ENCODE data around the gene GSE1.

Gene GSE1

GRCh38 chr16:85664580-85665372 is 51.7 kb downstream of the GSE1 start:
- no peak for TF ChIP-seq CTCF (IDR thresholded peaks at IDR 0.05; ENCODE audit: low read depth, low read length)
- H3K4me3 ChIP-seq (ENCODE audit: low read depth, low read length): no peak overlapping the region
- no peak for DNase-seq (ENCODE audit: low read depth, low spot score)
- in situ Hi-C loops (cut with HindIII; ENCODE audit: low sequenced_read_pairs): no loop called here

- no peak for DNase-seq (ENCODE audit: low read depth, low spot score)
- TF ChIP-seq CTCF (IDR thresholded peaks at IDR 0.05; ENCODE audit: low read depth, low read length): no peak
- in situ Hi-C loops (cut with HindIII; ENCODE audit: low sequenced_read_pairs): no loop called here
- H3K4me3 ChIP-seq (ENCODE audit: low read depth, low read length): no peak overlapping the region
Observed at GRCh38 chr16:85665373-85665740, 52.2 kb downstream of the GSE1 start.

GRCh38 chr16:85665929-85666328 is 52.8 kb downstream of the GSE1 start:
- H3K4me3 ChIP-seq (ENCODE audit: low read depth, low read length): no peak overlapping the region
- in situ Hi-C loops (cut with HindIII; ENCODE audit: low sequenced_read_pairs): no loop called here
- no peak for DNase-seq (ENCODE audit: low read depth, low spot score)
- no peak for TF ChIP-seq CTCF (IDR thresholded peaks at IDR 0.05; ENCODE audit: low read depth, low read length)

GRCh38 chr16:85667261-85667660 is 54.1 kb downstream of the GSE1 start:
- TF ChIP-seq CTCF (IDR thresholded peaks at IDR 0.05; ENCODE audit: low read depth, low read length): no peak
- no peak overlapping the region for H3K4me3 ChIP-seq (ENCODE audit: low read depth, low read length)
- no peak for DNase-seq (ENCODE audit: low read depth, low spot score)
- in situ Hi-C loops (cut with HindIII; ENCODE audit: low sequenced_read_pairs): no loop called here

GRCh38 chr16:85667841-85668413 is 54.8 kb downstream of the GSE1 start:
- in situ Hi-C loops (cut with HindIII; ENCODE audit: low sequenced_read_pairs): no loop called here
- no peak for TF ChIP-seq CTCF (IDR thresholded peaks at IDR 0.05; ENCODE audit: low read depth, low read length)
- no peak overlapping the region for H3K4me3 ChIP-seq (ENCODE audit: low read depth, low read length)
- no peak for DNase-seq (ENCODE audit: low read depth, low spot score)

- in situ Hi-C loops (cut with HindIII; ENCODE audit: low sequenced_read_pairs): no loop called here
- DNase-seq (ENCODE audit: low read depth, low spot score): no peak
- H3K4me3 ChIP-seq (ENCODE audit: low read depth, low read length): no peak overlapping the region
- TF ChIP-seq CTCF (IDR thresholded peaks at IDR 0.05; ENCODE audit: low read depth, low read length): no peak
Observed at GRCh38 chr16:85668676-85669424, 55.7 kb downstream of the GSE1 start.

Measured in astrocyte of the spinal cord (primary cell).